GM18951 (cell line): ENCODE results near the gene PKN1.

ENCODE experiments used
- POLR2A ChIP-seq: IDR thresholded peaks from 4 replicates; pipeline ENCODE4 v1.6.1; 2011; ENCODE audit warnings: mild to moderate bottlenecking; ENCODE audit not compliant: insufficient read length, insufficient read depth; ENCODE audit errors: extremely low read depth
- in situ Hi-C: fragments of 300-500 bp; cut with MboI; formaldehyde crosslinking; loops from one replicate; pipeline ENCODE4 v1.12.0; 2022; ENCODE audit warnings: low sequenced_read_pairs, mixed read lengths, inconsistent platforms; ENCODE audit not compliant: unreplicated experiment

The PKN1 gene

GRCh38 chr19:14519245-14519859 lies 86.2 kb downstream of the PKN1 start:
- in situ Hi-C loops = no loop called here
- TF ChIP-seq POLR2A = no peak

DNA sequence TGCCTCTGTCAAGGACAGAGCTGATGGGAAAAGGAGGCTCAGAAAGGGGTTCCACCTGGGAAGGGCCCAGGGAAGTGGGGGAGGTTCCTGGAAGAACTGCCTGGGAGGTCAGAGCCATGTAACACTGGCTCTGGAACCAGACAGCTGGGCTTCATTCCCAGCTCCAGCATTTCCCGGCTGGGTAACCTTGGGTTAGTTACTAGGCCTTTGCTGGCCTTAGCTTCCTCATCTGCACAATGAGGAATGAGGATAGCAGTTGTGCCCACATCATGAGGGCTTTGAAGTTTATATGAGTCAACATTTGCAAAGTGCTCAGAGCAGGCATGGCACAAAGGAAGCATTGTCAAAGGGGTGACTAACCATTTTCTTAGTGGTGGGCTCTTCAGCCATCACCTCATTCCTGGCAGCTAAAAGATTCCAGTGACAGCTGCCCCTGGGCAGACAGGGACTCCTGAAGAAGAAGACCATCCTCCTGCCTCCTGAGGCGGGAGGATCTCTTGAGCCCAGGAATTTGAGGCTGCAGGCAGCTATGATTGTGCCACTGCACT lies 86.8 kb downstream of the PKN1 start:
- in situ Hi-C loops = no loop called here
- TF ChIP-seq POLR2A = no peak

GRCh38 chr19:14520543-14520942 lies 87.4 kb downstream of the PKN1 start:
- no peak for TF ChIP-seq POLR2A
- in situ Hi-C loops = no loop called here
